ENCODE results near the gene CXCL10.
"Not testable (repeated sequence)": the region's sequence is repeated elsewhere in the genome, so short reads cannot be mapped to it uniquely, and the experiment has no call there.

The CXCL10 gene

DNA sequence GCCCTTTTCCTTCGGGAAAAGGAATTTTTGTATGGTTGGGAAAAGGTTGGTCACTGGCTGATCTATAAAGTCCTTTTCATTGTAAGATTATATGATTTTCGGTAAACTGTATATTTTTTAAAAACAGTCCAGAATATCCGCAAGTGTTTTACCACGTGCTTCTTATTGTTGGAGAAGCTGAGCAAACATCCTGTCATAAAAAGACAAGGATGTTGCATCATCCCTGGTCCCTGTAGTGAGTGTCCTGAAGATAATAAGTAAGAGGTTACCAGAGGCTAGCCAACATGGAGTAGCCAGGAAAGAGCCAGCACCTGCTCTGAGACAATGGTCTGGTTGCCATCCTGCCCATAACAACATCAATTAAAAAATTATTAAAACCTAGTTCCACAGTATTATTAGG, 21.1 kb downstream of the CXCL10 start:
- DNase-seq (ENCODE audit: low read depth) = no peak
- no peak overlapping the region for H3K4me3 ChIP-seq (ENCODE audit: low read depth, low read length)
- TF ChIP-seq, protein P1, sequence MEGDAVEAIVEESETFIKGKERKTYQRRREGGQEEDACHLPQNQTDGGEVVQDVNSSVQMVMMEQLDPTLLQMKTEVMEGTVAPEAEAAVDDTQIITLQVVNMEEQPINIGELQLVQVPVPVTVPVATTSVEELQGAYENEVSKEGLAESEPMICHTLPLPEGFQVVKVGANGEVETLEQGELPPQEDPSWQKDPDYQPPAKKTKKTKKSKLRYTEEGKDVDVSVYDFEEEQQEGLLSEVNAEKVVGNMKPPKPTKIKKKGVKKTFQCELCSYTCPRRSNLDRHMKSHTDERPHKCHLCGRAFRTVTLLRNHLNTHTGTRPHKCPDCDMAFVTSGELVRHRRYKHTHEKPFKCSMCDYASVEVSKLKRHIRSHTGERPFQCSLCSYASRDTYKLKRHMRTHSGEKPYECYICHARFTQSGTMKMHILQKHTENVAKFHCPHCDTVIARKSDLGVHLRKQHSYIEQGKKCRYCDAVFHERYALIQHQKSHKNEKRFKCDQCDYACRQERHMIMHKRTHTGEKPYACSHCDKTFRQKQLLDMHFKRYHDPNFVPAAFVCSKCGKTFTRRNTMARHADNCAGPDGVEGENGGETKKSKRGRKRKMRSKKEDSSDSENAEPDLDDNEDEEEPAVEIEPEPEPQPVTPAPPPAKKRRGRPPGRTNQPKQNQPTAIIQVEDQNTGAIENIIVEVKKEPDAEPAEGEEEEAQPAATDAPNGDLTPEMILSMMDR (IDR thresholded peaks at IDR 0.05; ENCODE audit: insufficient read depth, low read depth, low read length, missing control alignments) = no peak

DNA sequence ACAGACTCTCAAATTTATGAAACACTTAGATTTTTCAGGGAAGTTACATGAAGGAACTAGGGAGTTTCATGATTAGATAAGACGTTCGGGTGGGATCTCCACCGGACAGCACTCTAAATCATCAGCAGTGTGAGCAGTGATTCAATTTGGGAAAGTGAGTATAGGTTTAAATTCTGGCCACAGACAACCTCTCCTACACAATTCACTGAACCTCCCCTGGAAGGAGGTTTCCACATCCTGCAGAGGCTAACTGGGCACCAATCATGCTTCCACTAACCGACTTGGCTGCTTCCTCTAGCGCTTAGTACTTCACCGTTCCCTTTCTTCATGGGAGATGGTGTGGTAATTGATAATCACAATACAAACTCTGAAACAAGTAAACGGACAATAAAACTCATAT, 21.6 kb downstream of the CXCL10 start:
- no peak overlapping the region for H3K4me3 ChIP-seq (ENCODE audit: low read depth, low read length)
- DNase-seq (ENCODE audit: low read depth) = no peak
- TF ChIP-seq, protein P1 (IDR thresholded peaks at IDR 0.05; ENCODE audit: insufficient read depth, low read depth, low read length, missing control alignments) = no peak

DNA sequence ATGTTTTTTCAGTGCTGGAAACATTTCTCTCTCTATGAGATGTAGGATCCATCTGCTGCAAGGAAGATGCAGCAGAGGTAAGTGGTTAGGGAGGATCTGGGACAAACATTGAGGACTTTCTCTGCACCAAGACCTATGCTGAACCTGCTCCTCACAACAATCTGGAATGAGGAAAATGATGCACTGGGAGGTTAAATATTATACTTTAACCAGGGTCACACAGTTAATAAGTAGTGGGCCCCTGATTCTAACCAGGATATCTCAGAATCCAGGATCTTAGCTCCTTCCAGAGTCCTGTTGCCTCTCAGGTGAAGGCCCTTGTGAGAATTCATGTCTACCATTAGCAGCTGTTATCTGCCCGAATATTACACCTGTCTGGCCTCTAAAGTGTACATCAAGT, 23.0 kb downstream of the CXCL10 start:
- TF ChIP-seq, protein P1 (IDR thresholded peaks at IDR 0.05; ENCODE audit: insufficient read depth, low read depth, low read length, missing control alignments) = no peak
- DNase-seq (ENCODE audit: low read depth) = no peak
- H3K4me3 ChIP-seq (ENCODE audit: low read depth, low read length) = no peak overlapping the region

DNA sequence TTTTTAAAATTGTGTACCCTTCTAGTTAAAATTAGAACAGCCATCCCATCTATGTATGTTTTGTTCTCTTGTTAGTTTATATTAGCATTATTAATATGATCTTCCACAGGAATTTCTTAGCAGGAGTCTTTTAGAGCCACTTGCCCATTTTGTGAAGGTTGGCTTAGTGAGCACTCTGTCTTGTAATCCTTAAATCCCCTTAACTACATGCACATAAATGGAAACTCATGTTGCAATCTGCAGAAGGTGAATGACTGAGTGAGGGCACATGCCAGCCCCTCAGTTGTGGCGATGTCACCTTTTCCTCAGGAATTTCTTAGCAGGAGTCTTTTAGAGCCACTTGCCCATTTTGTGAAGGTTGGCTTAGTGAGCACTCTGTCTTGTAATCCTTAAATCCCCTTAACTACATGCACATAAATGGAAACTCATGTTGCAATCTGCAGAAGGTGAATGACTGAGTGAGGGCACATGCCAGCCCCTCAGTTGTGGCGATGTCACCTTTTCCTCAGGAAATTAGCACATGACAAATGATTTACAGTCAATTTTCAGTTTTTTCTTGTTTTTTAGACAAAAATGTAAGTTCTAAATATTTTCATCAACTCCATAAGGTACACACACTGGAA, 24.7 kb downstream of the CXCL10 start:
- not testable (repeated sequence) for DNase-seq (ENCODE audit: low read depth); H3K4me3 ChIP-seq (ENCODE audit: low read depth, low read length)

DNA sequence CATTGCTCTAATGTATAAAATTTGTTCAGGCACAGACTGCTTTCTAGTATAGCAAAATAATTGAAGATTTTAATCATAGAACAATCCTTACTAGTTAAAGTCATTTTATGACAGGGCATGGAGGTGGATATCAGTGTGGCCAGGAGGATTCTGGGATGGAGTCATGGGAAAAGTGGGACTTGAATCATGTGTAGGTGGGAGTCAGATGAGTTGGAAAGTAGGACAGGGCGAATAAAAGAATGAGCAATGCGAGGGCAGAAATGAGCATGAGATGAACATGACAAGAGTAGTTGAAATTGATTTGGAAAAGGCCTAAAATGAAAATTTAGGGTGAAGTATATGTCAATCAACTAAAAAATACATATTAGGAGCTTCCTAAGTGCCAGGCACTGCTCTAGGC, 25.4 kb downstream of the CXCL10 start:
- no peak overlapping the region for H3K4me3 ChIP-seq (ENCODE audit: low read depth, low read length)
- TF ChIP-seq, protein P1 (IDR thresholded peaks at IDR 0.05; ENCODE audit: insufficient read depth, low read depth, low read length, missing control alignments) = no peak
- DNase-seq (ENCODE audit: low read depth) = no peak

DNA sequence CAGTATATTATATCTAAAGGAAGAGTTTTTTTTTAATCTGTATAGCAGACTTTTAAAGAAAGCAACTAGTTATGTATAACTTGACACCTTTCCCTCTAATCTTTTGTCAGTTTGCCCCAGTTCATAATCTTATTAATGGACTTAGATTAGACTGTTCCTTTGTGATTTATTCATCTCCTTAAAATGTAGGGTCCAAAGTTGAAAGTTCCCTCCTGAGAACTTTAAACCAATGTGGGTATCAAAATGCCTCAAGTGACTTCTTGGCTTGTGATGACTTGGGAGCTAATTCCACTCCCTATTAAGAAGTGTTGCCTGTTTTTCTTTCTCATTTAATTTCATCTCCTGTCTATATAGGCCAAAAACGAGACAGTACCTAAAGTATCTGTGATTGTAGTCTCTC, 26.2 kb downstream of the CXCL10 start:
- DNase-seq (ENCODE audit: low read depth) = no peak
- no peak overlapping the region for H3K4me3 ChIP-seq (ENCODE audit: low read depth, low read length)
- TF ChIP-seq, protein P1 (IDR thresholded peaks at IDR 0.05; ENCODE audit: insufficient read depth, low read depth, low read length, missing control alignments) = no peak

DNA sequence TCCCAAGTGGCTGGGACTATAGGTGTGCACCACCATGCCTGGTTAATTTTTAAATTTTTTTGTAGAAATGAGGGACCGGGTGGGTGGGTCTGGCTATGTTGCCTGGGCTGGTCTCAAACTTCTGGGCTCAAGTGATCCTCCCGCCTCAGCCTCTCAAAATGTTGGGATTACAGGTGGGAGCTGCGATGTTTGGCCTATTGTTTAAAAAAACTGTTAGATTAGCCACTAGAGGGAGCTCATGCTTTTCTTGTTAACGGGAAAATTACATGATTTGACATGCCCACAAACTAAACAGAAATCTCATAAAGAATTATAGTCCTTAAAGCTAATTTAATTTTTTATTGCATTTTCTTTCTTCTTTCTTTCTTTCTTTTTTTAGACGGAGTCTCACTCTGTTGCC, 27.6 kb downstream of the CXCL10 start:
- TF ChIP-seq, protein P1 (IDR thresholded peaks at IDR 0.05; ENCODE audit: insufficient read depth, low read depth, low read length, missing control alignments) = peak; percentile 53
- peak; percentile 55 for DNase-seq (ENCODE audit: low read depth)
- H3K4me3 ChIP-seq (ENCODE audit: low read depth, low read length) = no peak overlapping the region
